T-helper 2 cell (primary cell): ENCODE results near the gene ADAMTS3.
"Not testable (repeated sequence)": the region's sequence is repeated elsewhere in the genome, so short reads cannot be mapped to it uniquely, and the experiment has no call there.

ENCODE experiments used
- DNase-seq, 5 experiments: peaks; one replicate each; pipeline versions ENCODE4 v3.0.0 to v3.0.0-alpha.2; 2012 to 2022

ADAMTS3 gene

DNA sequence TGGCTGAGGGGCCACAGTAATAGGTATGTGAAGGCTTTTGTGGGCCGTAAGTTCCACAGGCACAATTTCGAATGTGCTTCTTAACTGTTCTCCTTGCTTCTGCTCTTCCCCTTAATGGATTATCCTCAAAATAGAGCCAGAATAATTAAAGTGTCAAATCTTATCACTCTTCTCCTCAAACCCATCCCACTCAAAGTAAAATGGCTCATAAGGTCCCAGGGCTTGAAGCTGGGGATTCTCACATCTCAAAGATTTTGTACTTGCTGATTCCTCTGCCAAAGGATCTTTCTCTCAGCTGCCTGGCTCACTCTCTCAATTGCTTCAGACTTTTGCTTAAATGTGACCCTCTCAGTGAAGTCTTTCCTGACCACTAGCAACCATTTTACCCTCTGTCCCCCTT lies 16.6 kb downstream of the ADAMTS3 start:
- DNase-seq = no peak

DNA sequence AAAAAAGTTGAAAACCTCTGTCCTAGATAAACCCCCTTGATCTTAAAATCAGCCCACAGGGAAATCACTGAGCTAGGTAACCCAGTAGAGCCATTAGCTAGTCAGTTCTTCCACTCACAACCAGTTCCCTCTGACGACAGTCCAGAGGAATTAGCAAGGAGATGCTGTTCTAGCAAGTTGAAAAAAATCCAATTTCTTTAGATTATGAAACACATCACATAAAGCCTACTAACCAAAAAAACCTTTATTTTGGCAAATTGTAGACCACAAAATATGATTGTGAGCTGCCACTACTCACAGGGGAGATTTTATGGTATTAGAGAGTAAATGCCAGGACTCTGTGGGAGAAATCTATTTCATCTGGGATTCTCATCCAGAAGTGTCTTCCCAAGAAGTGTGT lies 22.6 kb downstream of the ADAMTS3 start:
- DNase-seq = no peak

DNA sequence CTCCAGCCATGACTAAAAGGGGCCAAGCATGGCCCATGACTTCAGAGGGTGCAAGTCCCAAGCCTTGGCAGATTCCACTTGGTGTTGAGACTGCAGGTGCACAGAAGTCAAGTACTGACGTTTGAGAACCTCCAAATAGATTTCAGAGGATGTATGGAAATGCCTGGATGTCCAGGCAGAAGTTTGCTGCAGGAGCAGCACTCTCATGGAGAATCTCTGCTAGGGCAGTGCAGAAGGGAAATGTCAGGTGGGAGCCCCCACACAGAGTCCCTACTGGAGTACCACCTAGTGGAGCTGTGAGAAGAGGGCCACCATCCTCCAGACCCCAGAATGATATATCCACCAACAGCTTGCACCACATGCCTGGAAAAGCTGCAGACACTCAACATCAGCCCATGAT lies 28.3 kb downstream of the ADAMTS3 start:
- DNase-seq = not testable (repeated sequence)

DNA sequence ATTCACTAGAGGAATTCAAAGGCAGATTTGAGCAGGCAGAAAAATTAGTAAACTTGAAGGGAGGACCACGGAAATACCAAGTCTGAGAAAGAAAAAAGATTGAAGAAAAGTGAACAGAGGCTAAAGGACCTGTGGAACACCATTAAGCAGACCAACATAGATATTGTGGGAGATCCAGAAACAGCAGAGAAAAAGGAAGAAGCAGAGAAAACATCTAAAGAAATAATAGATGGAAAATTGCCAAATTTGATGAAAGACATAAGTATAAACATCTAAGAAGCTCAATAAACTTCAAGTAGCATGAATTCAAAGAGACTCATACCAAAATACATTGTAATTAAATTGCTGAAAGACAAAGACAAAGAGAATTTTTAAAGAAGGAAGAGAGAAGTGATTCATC lies 31.0 kb downstream of the ADAMTS3 start:
- DNase-seq = no peak

DNA sequence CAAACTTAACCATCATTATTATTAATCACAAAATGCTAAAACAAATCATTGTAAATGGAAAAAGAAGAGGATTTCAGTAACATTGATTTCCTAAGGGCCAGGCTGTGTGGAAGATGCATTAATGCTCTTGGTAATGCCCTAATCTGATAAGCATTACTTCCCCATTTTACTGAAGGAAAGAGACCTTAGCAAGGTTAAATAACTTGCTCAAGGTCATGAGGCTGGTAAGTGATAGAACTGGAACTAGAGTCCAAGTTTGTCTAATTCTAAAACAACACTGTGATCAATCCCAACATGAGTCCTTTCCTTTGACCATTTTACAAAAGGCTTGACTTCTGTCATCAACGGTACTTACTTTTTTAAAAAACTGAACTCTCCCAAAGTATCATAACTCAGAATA lies 32.6 kb downstream of the ADAMTS3 start:
- DNase-seq = no peak

DNA sequence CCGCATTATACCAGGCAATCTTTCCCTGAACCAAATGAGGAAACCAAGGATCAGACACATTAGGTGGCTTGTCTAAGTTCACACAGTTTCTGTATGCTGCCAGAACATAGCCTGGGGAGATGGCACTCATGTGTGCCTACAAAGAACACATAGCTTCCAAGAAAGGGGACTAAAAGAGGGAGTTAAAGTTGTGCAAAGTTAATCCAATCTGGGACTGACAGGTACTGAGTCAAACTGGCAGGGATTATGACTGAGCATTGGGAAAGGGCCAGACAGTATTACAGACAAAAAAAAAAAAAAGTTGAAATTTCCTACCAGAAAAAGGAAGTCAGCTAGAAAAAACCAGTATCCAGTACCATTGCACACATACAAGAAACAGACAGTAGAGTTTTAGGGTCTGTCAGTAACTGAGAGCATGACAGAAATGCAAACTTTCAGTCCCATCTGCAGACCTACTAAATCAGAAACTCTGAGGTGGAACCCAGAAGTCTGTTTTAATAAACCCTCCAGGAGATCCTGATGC lies 37.2 kb downstream of the ADAMTS3 start:
- no peak for DNase-seq

DNA sequence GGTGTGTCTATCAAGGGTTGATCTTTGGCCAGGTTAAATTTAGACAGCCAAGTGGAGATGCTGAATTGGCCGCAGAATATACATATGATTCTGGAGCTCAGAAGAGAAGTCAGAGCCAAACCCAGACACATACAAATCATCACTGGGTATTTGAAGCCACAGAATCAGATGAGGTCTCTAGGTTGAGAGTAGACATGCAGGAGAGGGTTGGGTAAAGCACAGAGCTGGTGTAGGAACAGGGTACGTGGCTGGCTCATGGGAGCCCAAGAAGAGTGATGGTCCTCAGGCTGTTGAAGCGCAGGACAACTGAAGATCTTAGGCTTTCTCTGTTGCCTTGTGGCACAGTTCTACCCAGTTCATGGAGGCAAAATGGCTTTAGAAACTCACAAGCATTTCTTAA lies 37.7 kb downstream of the ADAMTS3 start:
- DNase-seq = peak in 1 of 5 experiments; percentile 4

DNA sequence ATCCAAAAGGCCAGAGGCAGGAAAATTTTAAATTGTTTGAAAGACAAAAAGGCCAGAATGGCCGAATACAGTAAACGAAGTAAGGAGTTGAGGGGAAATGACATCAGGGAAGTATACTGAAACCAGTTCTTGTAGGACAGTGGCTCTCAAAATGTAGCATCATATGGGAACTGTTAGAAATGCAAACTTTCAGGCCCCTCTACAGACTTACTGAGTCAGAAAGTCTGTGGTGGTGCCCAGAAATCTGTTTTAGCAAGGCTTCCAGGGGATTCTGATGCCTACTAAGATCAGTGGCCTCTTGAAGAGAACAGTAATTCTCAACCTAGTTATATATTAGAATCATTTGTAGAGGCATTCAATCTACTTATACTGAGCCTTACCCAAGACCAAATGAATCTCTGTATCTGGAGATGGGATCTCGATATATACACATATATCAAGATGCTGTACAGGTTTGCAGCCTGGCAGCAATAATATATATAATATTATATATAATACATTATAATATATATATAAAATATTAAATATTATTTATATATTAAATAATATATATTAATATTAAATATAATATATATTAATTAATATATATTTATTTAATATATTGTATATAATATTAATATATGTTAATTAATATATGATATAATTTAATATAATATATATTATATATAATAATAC lies 39.7 kb downstream of the ADAMTS3 start:
- DNase-seq = peak in 1 of 5 experiments; percentile 16

DNA sequence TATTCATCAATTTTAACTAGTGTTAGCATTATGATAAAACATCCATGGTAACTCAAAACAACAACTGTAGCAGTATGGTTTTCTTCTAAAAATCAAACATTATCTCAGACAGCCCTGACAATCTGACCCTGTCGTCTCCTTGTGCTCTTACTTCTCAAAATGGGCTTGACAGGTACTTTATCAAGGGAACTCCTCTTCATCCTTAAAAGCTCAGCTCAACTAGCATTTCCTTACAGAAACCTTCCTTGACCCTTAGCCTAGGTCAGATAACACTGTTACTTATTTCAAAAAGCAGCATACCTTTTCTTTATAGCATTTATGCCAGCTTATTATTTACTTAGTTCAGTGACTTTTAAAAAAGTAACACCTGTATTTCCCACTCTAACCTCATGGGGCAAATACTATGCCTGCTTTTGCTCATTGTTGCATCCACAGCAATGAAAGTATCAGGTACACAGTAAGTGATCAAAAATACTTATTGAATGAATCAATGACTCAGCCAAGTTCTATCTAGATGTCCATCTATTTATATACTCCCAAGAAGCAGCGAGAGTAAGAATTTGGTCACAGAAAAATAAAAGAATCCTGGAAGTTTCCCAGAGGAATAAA lies 41.9 kb downstream of the ADAMTS3 start:
- DNase-seq = no peak

DNA sequence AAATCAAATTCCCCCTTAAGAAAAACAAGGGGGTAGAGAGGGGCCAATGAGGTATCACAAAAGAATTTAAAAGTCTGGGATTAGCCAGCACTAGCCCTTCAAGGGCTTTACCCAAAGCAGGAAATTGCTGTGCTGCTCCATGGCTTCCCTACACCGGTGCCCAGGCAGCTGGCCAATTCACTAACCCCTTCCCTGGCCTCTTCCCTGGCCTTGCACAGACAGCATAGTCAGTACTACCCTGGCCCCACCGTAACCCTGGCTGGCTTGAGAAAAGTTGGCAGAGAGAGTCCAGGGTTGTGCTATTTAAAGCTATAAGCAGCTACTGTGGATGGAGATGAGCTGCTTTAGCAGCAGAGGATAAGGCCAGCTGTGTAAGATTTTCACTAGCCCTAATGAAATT lies 43.1 kb downstream of the ADAMTS3 start:
- DNase-seq = no peak

DNA sequence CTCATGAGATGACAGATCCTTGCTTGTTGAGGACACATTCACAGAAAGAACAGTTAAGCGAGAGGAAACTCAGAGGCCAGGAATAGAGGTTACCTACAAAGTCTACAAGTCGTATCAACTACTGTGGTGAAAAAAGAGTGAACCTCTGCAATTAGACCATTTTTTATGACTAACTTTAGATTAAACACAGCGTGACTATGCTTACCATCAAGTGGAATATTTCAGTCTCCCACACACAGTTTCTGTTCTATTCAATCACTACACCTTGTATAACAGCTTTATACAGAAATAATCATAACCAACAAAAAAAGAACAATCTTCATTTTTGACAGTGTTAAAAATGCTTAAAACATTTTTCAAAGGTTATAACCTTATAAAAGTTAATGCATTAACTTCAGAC lies 46.6 kb downstream of the ADAMTS3 start:
- DNase-seq = no peak

DNA sequence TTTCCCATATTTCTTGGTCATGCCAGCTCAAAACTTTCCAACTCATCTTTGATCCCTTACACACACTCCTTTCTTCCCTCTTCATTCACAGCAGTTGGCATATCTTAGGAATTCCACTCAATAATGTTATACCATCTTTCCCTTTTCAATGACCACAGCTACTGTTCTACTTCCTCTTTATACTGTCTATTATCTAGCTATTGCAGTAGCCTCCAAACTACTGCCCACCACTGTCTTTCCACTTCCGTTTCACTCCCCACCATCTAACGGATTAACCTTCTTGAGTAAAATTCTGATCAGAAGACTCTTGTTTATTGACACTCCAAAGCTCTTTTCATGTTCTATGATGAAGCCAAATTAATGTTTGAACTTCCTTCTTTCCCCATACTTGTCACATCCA lies 55.8 kb downstream of the ADAMTS3 start:
- DNase-seq = no peak

DNA sequence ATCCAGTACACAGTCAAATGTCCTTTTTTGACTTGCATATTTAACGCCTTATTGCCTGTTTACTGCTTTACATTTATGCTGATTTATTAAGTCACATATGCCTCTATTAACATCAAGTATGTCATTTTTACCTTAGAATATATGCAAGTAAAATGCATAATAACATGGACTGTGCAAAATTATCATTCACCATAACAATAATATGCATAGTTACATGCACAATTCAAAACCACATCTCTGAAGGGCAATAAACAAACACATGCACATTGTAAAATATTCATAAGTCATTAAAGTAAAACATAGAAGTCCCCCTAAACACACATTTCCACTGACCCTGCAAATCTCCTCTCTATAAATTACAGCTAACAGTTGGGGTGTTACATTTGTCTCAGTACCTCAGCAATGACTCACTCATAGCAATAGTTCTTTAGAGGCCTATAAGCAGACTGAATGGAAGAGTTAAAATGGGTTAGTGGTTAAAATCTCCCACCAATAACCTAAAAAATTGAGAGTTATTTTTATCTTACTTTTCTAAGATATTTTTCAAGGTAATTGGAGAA lies 61.1 kb downstream of the ADAMTS3 start:
- DNase-seq = no peak

DNA sequence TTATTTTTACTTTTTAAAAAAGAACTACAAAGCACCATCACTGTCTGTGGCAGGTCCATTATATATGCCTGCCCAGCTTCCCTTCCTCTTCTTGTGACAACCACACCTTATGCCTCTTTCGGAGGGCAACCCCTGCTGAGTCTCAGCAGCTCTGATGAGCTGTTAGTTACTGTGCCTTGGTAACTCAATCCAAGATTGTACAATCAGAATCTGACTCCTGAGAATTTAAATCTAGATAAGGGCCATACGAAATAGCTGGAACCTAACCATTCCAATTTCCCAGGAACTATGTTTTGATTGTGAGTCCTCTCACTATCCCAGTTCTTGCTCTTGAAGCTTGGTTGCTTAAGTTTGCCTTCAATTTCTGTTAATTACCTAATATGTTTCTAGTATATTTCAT lies 61.9 kb downstream of the ADAMTS3 start:
- no peak for DNase-seq

DNA sequence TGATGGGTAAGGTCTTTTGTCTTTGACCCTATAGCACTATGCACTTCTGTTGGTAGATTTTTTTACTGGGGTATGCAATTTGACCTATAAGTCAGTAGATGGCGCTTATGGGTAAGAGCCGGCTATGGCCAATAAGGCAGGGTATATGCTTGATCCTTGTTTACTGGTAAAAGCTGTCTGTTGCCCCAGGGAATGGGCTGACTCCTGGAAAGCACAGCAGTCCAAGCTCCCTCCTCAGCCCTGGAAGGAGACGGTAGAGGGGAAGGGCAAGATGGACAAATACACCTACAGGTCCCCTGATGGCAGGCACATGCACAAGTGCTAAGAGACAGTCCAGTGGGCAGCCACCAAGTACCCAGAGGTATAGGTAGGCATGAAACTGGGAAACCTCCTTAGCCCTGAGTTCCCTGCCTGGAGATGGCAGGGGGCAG lies 63.7 kb downstream of the ADAMTS3 start:
- peak in 1 of 5 experiments; percentile 22 for DNase-seq

DNA sequence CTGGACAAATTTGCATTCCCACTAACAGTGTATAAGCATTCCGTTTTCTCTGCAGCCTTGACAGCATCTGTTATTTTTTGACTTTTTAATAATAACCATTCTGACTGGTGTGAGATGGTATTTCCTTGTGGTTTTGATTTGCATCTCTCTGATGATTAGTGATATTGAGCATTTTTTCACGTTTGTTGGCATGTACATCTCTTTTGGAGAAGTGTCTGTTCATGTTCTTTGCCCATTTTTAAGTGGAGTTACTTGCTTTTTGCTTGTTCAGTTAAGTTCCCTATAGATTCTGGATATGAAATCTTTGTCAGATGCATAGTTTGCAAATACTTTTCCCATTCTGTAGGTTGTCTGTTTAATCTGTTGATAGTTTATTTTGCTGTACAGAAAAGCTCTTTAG lies 68.8 kb downstream of the ADAMTS3 start:
- no peak for DNase-seq

DNA sequence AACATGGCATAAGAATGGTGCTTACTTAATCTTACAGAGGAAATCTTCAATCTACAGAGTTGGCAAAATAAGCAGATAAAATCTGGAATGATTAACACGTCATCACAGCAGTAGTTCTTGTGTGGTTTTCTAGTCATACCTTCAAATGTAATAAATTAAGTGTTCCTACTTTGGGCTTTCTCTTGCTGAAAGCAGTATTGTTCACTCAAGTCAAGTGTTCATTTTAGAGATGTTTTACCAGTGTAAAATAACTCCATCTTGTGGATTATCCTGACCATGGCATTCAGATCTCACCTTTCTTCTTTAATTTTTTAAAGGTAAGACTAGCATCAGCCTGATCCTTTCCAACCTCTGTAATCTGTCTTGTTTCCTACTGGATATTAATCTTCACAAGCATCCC lies 72.9 kb downstream of the ADAMTS3 start:
- DNase-seq = no peak

DNA sequence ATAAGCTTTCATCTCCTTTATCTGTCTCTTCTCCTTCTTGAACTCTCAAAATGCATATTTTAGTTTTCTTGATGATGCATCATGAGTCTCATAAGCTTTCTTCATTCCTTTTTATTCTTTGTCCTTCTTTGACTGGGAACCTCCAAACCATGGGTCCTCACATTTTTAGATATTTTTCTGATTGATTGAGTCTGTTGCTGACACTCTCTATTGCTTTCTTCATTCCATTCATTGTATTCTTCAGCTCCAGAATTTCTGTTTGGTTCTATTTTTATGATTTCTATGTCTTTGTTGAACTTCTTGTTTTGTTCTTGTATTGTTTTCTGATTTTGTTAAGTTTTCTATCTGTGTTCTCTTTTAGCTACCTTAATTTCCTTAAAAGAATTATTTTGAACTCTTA lies 74.9 kb downstream of the ADAMTS3 start:
- DNase-seq = no peak

DNA sequence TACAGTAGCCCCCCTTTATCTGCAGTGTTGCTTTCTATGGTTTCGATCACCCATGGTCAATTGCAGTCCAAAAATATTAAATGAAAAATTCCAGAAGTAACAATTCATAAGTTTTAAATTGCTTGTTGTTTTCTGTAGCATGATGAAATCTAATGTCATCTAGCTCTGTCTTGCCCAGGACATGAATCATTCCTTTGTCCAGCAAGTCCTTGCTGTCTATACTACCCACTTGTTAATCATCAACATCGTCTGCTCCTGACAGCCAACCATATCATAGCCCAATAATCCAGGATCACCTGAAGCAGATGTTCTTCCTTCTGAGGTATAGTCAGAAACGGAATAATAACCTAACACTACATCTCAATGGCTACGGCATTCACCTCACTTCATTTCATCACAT lies 79.8 kb downstream of the ADAMTS3 start:
- DNase-seq = no peak

DNA sequence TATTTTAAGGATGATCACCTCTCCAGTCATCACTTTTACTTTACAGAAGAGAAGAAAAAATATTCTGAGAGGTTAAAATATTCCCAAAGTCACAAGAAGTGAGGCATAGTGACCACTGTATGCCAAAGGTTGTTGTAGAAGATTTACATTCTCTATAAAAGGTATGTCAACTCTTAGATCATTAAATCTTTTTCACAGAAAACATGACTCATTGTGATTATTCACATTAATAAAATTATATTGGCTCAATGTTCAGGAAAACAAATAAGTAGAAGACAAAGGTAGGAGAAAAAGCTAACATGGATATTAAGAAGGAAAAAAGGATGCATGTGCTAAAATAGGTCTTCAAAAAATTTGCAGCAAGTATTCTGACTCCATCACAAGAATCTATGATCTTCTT lies 82.0 kb downstream of the ADAMTS3 start:
- DNase-seq = no peak

DNA sequence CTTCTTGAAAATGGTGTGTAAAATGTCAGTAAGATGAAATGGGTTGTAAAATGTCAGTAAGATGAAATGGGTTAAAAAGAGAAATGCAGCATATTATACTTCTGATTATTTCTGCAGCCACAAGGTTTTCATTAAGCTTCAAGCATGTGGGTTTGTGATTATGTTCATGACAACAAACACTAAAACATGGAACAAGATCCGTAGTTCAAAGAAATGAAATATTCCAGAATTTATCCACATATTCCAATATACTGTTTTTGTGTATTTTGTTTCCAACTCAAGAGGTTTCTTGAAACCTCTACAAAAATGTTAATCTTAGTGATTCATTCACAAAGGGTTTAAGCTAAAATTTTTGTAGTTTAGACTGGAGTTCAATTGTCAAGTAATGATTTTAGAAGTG lies 84.0 kb downstream of the ADAMTS3 start:
- no peak for DNase-seq

DNA sequence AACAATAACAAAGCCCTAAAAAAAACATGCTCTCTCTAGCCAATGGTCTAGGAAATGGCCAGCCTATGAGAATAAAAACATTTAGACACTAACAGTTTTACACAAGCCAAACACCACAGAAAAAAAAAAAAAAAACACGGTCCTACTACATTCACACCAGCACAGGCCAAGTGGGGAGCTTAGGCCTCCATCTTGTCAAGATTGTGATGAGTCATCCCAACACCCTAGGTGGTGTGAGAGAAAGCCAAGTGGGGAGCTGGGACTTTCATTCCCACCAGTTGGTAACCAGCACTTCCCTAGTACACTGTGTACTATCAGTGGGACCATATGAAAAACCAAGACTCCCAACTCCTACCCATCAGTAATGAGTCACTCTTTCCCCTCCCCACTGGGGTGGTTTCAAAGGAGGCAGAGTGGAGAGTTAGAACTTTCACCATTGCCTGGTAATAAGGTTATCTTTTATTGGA lies 95.6 kb downstream of the ADAMTS3 start:
- no peak for DNase-seq

DNA sequence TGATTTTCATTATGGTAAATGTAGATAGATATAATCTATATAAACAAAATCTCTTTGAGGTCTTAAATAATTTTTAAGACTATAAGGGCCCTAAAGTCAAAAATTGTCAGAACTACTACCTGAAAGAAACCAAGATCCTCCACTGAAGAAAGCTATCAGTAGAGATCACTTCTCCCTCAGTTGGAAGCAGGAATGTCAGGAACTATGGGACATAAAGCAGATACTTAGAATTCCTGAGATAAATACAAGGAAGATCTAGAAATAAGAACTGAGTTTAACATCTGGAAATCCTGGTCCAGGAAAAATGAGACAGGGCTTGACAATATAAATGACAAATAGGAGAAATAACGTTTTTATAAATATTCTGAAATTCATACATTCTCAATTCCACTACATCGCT lies 97.2 kb downstream of the ADAMTS3 start:
- no peak for DNase-seq

DNA sequence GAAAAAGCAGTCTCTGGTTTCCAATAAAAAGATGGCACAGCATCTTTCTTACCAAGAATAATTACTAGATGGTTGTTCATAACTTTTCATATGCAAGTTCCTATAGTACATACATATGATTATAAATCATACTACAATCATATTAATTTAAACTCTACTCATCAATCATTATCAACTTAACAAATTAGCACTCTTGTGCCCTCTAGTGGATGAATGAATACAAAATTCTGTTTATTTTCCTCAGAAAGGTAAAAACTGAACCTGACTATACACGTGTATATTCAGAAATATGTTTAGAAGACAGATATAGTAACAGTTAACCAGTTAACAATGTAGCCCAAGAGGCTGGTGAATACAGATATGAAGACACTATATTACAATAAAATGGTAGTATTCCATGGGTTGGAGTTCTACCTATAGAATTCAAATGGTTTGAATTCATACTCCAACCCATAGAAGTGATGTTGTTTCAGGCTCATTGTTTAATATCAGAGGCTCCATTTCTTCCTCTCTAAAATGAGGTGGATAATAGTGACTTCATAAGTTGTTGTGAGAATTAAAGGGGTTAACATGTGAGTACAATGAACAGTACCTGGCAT lies 100.0 kb downstream of the ADAMTS3 start:
- peak in 1 of 5 experiments; percentile 7 for DNase-seq
